Fibroblast of pulmonary artery (primary cell): Measurements from ENCODE around the gene DCST1.

Experiments used
- DNase-seq: peaks from one replicate; pipeline ENCODE4 v3.0.0-alpha.2; 2010; ENCODE audit warnings: low read depth
- H3K4me3 ChIP-seq: replicated peaks from 2 replicates; pipeline ENCODE4 v1.5.1; 2011; ENCODE audit warnings: low read depth, mild to moderate bottlenecking, control low read depth, low read length, moderate library complexity
- CTCF ChIP-seq: IDR thresholded peaks from 2 replicates; pipeline ENCODE4 v1.5.1; 2011; ENCODE audit warnings: mild to moderate bottlenecking, control low read depth, low read length, inconsistent platforms; ENCODE audit errors: missing control alignments

DCST1 gene

GRCh38 chr1:155009742-155010141 lies 23.9 kb upstream of the DCST1 start:
- DNase-seq, result no peak
- no peak overlapping the region for H3K4me3 ChIP-seq
- TF ChIP-seq CTCF, result no peak

DNA sequence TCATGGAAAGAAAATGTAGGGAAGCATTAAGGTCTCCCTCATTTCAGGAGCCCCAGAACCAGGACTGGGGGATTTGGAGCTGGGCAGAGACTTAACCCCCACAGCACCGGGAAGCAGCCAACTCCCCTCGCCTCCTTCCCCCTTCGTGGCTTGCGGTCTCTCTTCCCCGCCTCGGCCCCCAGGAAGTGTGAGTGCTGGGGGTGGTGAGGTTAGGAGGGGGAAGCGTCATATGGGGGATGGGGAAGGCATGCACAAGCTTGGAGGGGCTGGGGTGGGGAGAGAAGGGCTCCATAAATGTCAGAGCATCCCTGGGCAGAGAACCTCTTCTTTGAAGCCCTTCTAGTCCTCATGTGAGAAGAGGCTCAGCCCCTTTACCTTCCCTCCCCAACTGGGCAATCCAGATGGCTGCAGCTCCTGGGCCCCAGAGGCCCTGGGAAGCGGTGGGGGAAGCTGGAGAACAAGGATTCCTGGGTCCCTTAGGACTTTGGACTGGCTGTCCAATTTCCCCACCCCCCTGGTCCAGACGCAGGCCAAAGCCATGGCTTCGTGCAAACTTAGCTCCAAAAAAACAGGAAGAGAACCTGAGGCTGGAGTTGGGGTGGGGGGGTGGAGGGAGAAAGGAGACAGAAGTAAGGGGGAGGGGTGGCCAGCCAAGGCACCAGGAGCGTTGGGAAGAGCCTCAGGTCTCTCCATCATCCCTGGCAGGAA lies 23.3 kb upstream of the DCST1 start:
- H3K4me3 ChIP-seq, result no peak overlapping the region
- no peak for DNase-seq
- TF ChIP-seq CTCF, result no peak

DNA sequence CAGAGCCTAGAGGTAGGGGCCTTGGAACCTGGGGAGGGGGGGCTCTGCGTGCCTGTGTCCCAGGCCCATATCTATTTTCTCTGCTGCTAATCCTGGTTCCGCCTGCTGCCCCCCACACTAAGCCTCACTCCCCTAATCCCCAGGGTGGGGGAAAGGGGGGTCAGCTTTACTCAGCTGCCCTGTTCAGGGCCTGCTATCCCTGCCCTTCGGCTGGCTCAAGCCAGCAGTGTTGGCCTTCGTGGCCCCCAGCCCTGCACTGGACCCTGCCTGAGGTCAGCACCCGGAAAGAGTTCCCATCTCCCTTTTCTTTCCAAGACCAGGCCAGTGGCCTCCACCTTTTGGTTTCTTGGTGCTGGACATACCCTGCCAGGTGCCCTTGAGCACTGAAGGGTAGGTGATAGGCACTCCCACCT lies 22.6 kb upstream of the DCST1 start:
- H3K4me3 ChIP-seq, result no peak overlapping the region
- TF ChIP-seq CTCF, result no peak

GRCh38 chr1:155011437-155012025 lies 22.1 kb upstream of the DCST1 start:
- H3K4me3 ChIP-seq, result no peak overlapping the region
- TF ChIP-seq CTCF, result no peak
- no peak for DNase-seq

More for the DNA sequence above, 22.6 kb upstream of the DCST1 start:
- no peak for DNase-seq

GRCh38 chr1:155012026-155012546 lies 21.5 kb upstream of the DCST1 start:
- peak; percentile 39 for DNase-seq
- no peak overlapping the region for H3K4me3 ChIP-seq
- TF ChIP-seq CTCF, result no peak

DNA sequence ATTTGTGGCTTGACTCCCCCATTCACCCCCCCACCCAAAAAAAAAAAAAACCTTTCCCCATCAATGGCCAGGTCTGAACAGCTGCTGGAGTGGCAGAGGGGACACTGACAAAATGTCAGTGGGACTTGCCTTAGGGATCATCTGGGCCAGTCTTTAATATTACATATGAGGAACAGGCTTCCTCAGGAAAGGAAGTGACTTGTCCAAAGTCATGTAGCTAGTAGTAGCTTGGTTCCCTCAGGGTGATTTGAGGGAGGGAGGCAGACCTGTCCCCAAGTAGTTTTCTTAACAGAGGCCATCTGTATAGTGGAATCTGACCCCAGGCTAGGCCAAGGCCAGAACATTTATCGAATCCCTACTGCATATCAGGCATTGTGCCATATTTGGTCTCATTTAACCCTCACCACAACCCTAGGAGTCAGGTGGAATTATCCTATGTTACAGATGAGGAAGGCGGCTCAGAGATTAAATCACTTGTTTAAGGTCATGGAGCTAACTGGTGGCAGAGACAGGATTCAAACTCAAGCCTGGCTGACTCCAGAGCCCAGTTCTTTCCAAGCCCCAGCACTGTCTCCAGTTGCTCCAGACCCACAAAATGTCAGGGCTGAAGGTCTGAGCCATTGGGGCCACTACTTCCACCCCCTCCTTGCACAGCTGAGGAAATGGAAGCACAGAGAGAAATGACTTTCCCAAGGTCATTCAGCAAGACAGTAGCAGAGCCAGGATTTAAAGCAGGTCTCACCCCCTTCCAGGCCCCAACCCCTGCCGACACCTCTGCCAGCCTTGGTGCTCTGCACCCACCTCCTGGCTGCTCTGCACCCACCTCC lies 20.6 kb upstream of the DCST1 start:
- DNase-seq, result no peak
- TF ChIP-seq CTCF, result no peak
- H3K4me3 ChIP-seq, result no peak overlapping the region
